GM23248 (cell line): Measurements from ENCODE around the gene KRTAP10-9. TPM values are rescaled to one million over a fixed set of nuclear protein-coding genes. Genes with fewer than 3 reads are reported as not detected.

Experiments
- DNase-seq: peaks from one replicate; pipeline ENCODE4 v3.0.0-alpha.2; 2015
- H2AFZ ChIP-seq: fragments of 200-600 bp; sonication (generic); 2 replicates; pipeline ENCODE4 v1.6.1; 2016; ENCODE audit warnings: antibody characterized with exemption
- H3F3A ChIP-seq: fragments of 200-600 bp; sonication (generic); 2 replicates; pipeline ENCODE4 v1.6.1; 2016; ENCODE audit warnings: mild to moderate bottlenecking, antibody characterized with exemption, mixed run types; ENCODE audit not compliant: insufficient read depth
- H3K27ac ChIP-seq: fragments of 200-600 bp; sonication (generic); 2 replicates; pipeline ENCODE4 v1.5.1; 2016; ENCODE audit warnings: mild to moderate bottlenecking
- H3K27me3 ChIP-seq: fragments of 200-600 bp; sonication (generic); replicated peaks from 2 replicates; pipeline ENCODE4 v1.6.1; 2016; ENCODE audit warnings: mild to moderate bottlenecking; ENCODE audit not compliant: insufficient read depth
- H3K36me3 ChIP-seq: fragments of 200-600 bp; sonication (generic); 2 replicates; pipeline ENCODE4 v1.6.1; 2016; ENCODE audit warnings: low read depth, mild to moderate bottlenecking
- H3K4me1 ChIP-seq: fragments of 200-600 bp; sonication (generic); 2 replicates; pipeline ENCODE4 v1.6.1; 2016; ENCODE audit warnings: mild to moderate bottlenecking; ENCODE audit not compliant: insufficient read depth
- H3K4me2 ChIP-seq: fragments of 200-600 bp; sonication (generic); one replicate; pipeline ENCODE4 v1.6.1; 2016; ENCODE audit warnings: mild to moderate bottlenecking; ENCODE audit not compliant: unreplicated experiment
- H3K4me3 ChIP-seq: fragments of 200-600 bp; sonication (generic); 2 replicates; pipeline ENCODE4 v1.5.1; 2016; ENCODE audit warnings: mild to moderate bottlenecking
- H3K79me2 ChIP-seq: fragments of 200-600 bp; sonication (generic); 2 replicates; pipeline ENCODE4 v1.6.1; 2016; ENCODE audit warnings: mild to moderate bottlenecking; ENCODE audit not compliant: insufficient read depth
- H3K9ac ChIP-seq: fragments of 200-600 bp; sonication (generic); 2 replicates; pipeline ENCODE4 v1.6.1; 2016; ENCODE audit warnings: mild to moderate bottlenecking
- H3K9me2 ChIP-seq: fragments of 200-600 bp; sonication (generic); 2 replicates; pipeline ENCODE4 v1.6.1; 2016; ENCODE audit warnings: mixed run types, mild to moderate bottlenecking, moderate library complexity; ENCODE audit not compliant: insufficient read depth
- H3K9me3 ChIP-seq: fragments of 200-600 bp; sonication (generic); one replicate; pipeline ENCODE4 v1.6.1; 2017; ENCODE audit warnings: low read depth
- H4K20me1 ChIP-seq: fragments of 200-600 bp; sonication (generic); 2 replicates; pipeline ENCODE4 v1.6.0; 2016; ENCODE audit not compliant: insufficient read depth
- EZH2 ChIP-seq: fragments of 200-600 bp; sonication (generic); IDR thresholded peaks from 2 replicates; pipeline ENCODE4 v1.6.1; 2018; ENCODE audit warnings: antibody characterized with exemption, mild to moderate bottlenecking; ENCODE audit not compliant: insufficient read depth, poor library complexity, severe bottlenecking
- EZH2phosphoT487 ChIP-seq: fragments of 200-600 bp; sonication (generic); IDR thresholded peaks from 2 replicates; pipeline ENCODE4 v1.6.1; 2018; ENCODE audit warnings: antibody characterized with exemption, moderate library complexity, mild to moderate bottlenecking, low read depth; ENCODE audit not compliant: insufficient read depth
- WGBS, 2 experiments: methylation state at CpG; one replicate each; pipeline ENCODE4 v1.1.6; 2015 to 2017; ENCODE audit warnings: low lambda C conversion rate in 2 of 2, low coverage in 1 of 2; ENCODE audit errors: missing lambda C conversion rate in 2 of 2; 5-methylcytosine and 5-hydroxymethylcytosine counted together
- in situ Hi-C: fragments of 300-500 bp; cut with MboI; formaldehyde crosslinking; loops from 2 replicates; pipeline ENCODE4 v1.15.0; 2020
- polyA plus RNA-seq: library from polyadenylated mRNA; unstranded; fragments of >200 nt; fragmentation: Nextera tagmentation; extraction: Ambion mirVana; gene quantifications from 2 replicates; pipeline ENCODE4 v1.2.1, GENCODE V29; 2016
- total RNA-seq: library from RNA; depleted of rRNA; stranded (reverse); fragments of >200 nt; shearing (Covaris generic); gene quantifications from 2 replicates; pipeline ENCODE4 v1.2.3, GENCODE V29; 2014

KRTAP10-9 gene
- total and polyA plus RNA-seq, 2 experiments from 2014 or later: not detected

DNA sequence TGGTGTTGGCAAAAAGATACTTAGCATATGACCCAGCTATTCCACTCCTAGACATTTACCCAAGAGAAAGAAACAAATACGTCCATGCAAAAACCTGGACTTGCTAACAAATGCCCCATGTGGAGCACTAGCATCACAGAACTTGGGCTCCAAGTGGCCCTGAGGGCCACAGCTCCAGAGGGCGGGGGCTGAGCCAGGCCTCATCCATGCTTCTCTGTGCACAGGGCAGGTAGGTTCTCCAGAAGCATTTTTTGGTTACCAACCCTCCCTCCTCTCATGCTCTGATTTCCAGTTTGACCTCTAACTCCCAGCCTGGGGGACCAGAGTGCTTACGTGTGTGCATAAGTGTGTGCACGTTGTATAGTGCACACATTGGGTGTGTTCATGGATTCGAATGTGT, 37.8 kb downstream of the KRTAP10-9 start:
- H3K9me2 ChIP-seq: no peaks in the 10 kb centered on the region
- TF ChIP-seq EZH2: no peak
- TF ChIP-seq EZH2phosphoT487: no peak
- peaks cover 9% of the 10 kb centered on the region; the same call in 1 of the 2 replicates for H3K27me3 ChIP-seq
- no peaks in the 10 kb centered on the region for H3K9me3 ChIP-seq
- H3K27ac ChIP-seq: no peak overlapping the region
- WGBS, 2 experiments: 29 to 31% methylated on average over 5 of the region's 5 CpGs
- no peaks in the 10 kb centered on the region for H3K36me3 ChIP-seq
- H4K20me1 ChIP-seq: no peaks in the 10 kb centered on the region
- H3K4me3 ChIP-seq: no peak overlapping the region
- no peaks in the 10 kb centered on the region for H3F3A ChIP-seq
- H3K79me2 ChIP-seq: no peaks in the 10 kb centered on the region
- H3K4me2 ChIP-seq: no peak overlapping the region
- no peak overlapping the region for H2AFZ ChIP-seq
- in situ Hi-C loops: no loop called here
- no peak overlapping the region for H3K9ac ChIP-seq
- no peak for DNase-seq
- no peaks in the 10 kb centered on the region for H3K4me1 ChIP-seq

DNA sequence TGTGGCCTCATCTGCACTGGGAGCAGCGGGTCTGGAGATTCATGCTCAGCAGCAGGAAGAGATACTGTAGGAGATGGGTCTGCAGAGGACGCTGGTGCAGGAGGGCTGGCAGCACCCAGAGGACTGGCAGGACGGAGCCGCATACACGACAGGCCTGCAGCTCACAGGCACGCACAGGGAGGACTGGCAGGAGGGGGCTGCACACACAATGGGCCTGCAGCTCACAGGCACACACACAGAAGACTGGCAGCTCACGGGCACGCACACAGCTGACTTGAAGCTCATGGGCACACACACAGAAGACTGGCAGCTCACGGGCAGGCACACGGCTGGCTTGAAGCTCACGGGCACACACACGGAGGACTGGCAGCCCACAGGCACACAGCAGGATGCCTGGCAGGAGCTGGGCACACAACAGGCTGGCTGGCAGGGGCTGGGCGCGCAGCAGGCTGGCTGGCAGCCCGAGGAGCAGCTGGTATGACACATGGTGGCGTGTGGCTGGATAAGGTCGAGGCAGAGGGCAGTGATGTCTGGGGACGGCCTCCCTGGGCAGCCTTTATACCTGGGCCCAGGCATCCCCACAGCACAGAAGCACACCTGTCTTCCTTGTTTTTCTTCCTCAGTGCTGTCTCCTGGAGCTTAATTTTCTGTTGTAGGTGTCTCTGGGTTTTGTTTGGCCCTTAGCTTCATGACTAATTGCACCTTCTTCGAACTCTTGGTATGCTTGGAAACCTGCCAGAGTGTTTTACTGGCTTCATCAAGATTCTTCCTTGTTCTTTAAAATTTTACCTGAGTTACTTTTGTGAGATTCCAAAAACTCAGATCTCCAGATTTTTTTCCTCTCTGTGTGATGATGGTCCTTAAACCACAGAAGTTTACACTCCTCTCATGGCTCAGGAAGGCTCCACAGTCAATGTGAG, 39.8 kb downstream of the KRTAP10-9 start, which contains the start of gene KRTAP12-2:
Gene KRTAP12-2, minus strand, starts transcription at position 527 of the 920 bp plus-strand sequence. Its CDS starts 41 bp downstream, at position 486.
- TF ChIP-seq EZH2phosphoT487 (no peak), EZH2 (no peak)
- H3K9ac ChIP-seq: no peak within 1 kb of the TSS
- H3F3A ChIP-seq: no peaks in the 10 kb centered on the region
- 34 to 38% methylated on average over 19 of the region's 19 CpGs for WGBS, 2 experiments
- H3K4me1 ChIP-seq: no peaks in the 10 kb centered on the region
- in situ Hi-C loops: no loop called here
- H4K20me1 ChIP-seq: no peaks in the 10 kb centered on the region
- 0 out of 2 replicates have a peak, but pooled peaks cover 9% of the 10 kb centered on the region for H3K27me3 ChIP-seq
- H3K36me3 ChIP-seq: no peaks in the 10 kb centered on the region
- no peak within 1 kb of the TSS for H3K4me2 ChIP-seq
- H3K9me2 ChIP-seq: no peaks in the 10 kb centered on the region
- H3K27ac ChIP-seq: no peak within 1 kb of the TSS
- H2AFZ ChIP-seq: no peak within 1 kb of the TSS
- H3K9me3 ChIP-seq: no peaks in the 10 kb centered on the region
- no peak for DNase-seq
- H3K4me3 ChIP-seq: no peak within 1 kb of the TSS
- no peaks in the 10 kb centered on the region for H3K79me2 ChIP-seq

DNA sequence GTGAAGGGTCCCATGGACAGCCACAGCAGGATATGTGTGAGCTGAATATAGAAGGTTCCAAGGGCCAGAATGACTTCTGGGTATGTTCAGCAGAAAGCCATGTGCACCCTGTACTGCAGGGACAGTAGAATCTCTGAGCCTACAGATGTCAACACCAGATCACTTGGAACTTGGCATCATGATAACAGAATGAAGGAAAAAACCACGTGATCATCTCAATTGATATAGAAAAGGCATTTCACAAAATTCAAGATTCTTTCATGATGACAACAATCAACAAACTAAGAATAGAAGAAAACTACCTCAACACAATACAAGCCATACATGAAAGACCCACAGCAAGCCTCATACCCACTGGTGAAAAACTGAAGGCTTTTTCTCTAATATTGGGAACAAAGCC, 40.7 kb downstream of the KRTAP10-9 start:
- H3K27me3 ChIP-seq: 0 out of 2 replicates have a peak, but pooled peaks cover 9% of the 10 kb centered on the region
- no peak overlapping the region for H2AFZ ChIP-seq
- no peak overlapping the region for H3K4me2 ChIP-seq
- no peaks in the 10 kb centered on the region for H3K4me1 ChIP-seq
- H3K9ac ChIP-seq: no peak overlapping the region
- H3K4me3 ChIP-seq: no peak overlapping the region
- no peaks in the 10 kb centered on the region for H3K9me2 ChIP-seq
- TF ChIP-seq EZH2phosphoT487: no peak
- no peak for TF ChIP-seq EZH2
- in situ Hi-C loops: no loop called here
- H4K20me1 ChIP-seq: no peaks in the 10 kb centered on the region
- WGBS, 2 experiments: 5 to 18% methylated on average over 1 of the region's 1 CpG
- no peaks in the 10 kb centered on the region for H3K9me3 ChIP-seq
- no peak for DNase-seq
- H3F3A ChIP-seq: no peaks in the 10 kb centered on the region
- H3K36me3 ChIP-seq: no peaks in the 10 kb centered on the region
- no peak overlapping the region for H3K27ac ChIP-seq
- no peaks in the 10 kb centered on the region for H3K79me2 ChIP-seq

DNA sequence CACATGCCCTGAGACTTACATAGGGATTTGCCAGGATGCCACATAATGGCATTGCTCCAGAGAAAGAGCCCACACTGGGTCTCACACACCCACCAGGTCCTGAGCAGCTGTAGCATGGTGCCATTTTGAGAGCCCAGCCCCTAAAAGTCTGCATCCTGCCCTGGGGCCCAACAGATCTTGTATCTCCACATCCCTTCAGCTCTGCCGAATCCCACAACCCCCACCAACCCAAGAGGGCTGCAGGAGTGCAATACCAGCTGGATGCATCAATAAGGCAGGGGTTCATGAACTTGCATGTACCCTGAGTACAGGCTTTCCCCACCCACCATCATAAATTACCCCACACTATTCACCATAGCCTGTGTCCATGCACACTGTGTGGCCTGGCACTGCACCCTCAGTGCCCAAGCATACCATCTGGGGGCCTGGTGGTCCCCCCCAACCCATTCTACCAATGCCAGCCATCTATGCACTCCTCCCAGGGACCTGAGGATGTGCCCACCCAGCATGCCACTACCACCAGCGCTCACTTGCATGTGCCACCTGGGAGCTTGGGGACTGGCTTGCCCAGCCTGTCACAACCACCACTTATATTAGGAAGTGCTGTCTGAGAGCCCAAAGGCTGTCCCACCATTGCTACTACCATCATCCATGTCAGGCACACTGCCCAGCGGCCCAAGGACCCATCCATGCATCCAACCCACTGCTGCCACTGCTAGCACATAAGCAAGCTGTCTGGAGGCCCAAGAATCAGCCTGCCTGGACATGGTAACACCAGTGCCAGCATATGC, 43.9 kb downstream of the KRTAP10-9 start:
- Histone ChIP-seq H4K20me1 (no peaks in the 10 kb centered on the region), H3K4me3 (no peak overlapping the region), H3K9me2 (no peaks in the 10 kb centered on the region), H3K27me3 (peaks cover 16% of the 10 kb centered on the region; the same call in 1 of the 2 replicates), H3K36me3 (no peaks in the 10 kb centered on the region), H3K9ac (no peak overlapping the region), H3K79me2 (no peaks in the 10 kb centered on the region), H3K4me2 (no peak overlapping the region), H3K9me3 (no peaks in the 10 kb centered on the region), H3K4me1 (no peaks in the 10 kb centered on the region), H3F3A (no peaks in the 10 kb centered on the region), H2AFZ (no peak overlapping the region), H3K27ac (no peak overlapping the region)
- TF ChIP-seq EZH2phosphoT487 (no peak), EZH2 (no peak)
- WGBS, 2 experiments: 19 to 25% methylated on average over 3 of the region's 3 CpGs
- in situ Hi-C loops: no loop called here
- no peak for DNase-seq
